Peyer's patch (tissue), 4 donors: ENCODE results near the gene ERC2.

Source experiments
- POLR2A ChIP-seq, 2 donors: fragments of 450-650 bp; IDR thresholded peaks; one replicate each; pipeline ENCODE4 v1.5.1; 2017; ENCODE audit warnings: antibody characterized with exemption in 2 of 2, mild to moderate bottlenecking in 2 of 2, moderate library complexity in 2 of 2
- TF ChIP-seq, protein P1 (sequence below), 6 experiments: fragments of 450-650 bp in 4 of 6; fragments of 200-600 bp in 2 of 6; sonication (generic) in 1 of 6; IDR thresholded peaks; one replicate each; pipeline ENCODE4 v1.5.1; 2017 to 2019; ENCODE audit warnings: antibody characterized with exemption in 6 of 6, mild to moderate bottlenecking in 3 of 6, moderate library complexity in 1 of 6

DNA sequence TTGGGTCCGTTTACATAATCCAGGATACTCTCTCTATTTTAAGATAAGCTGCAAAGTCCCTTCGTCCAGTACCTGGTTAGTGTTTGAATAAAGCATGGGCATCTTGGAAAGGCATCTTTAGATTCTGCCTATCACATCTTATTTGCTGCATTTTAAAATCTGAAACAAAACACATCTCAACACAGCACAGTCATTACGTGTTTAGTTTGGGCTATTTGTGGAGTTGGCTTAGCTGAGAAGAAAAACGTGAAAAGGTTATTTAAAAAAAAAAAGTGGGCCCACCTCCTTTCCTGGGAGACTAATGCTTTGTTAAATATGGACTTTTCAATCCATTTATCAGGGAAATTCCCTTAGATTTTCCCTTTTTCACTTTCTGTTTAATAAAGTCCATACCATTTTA lies 806.7 kb downstream of the ERC2 start:
- TF ChIP-seq, protein P1, sequence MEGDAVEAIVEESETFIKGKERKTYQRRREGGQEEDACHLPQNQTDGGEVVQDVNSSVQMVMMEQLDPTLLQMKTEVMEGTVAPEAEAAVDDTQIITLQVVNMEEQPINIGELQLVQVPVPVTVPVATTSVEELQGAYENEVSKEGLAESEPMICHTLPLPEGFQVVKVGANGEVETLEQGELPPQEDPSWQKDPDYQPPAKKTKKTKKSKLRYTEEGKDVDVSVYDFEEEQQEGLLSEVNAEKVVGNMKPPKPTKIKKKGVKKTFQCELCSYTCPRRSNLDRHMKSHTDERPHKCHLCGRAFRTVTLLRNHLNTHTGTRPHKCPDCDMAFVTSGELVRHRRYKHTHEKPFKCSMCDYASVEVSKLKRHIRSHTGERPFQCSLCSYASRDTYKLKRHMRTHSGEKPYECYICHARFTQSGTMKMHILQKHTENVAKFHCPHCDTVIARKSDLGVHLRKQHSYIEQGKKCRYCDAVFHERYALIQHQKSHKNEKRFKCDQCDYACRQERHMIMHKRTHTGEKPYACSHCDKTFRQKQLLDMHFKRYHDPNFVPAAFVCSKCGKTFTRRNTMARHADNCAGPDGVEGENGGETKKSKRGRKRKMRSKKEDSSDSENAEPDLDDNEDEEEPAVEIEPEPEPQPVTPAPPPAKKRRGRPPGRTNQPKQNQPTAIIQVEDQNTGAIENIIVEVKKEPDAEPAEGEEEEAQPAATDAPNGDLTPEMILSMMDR (IDR thresholded peaks at IDR 0.05) = no peak
- TF ChIP-seq POLR2A (IDR thresholded peaks at IDR 0.05) = no peak
